HepG2 (cell line): ENCODE results near the gene ARIH1. TPM values are rescaled to one million over a fixed set of nuclear protein-coding genes. Genes with fewer than 3 reads are reported as not detected.
"Not testable (repeated sequence)": the region's sequence is repeated elsewhere in the genome, so short reads cannot be mapped to it uniquely, and the experiment has no call there.

Experiments used
- ATAC-seq: fragments of 200-7000 bp; cut with Tn5 transposase; 3 replicates; pipeline ENCODE4 v1.9.1; 2020; ENCODE audit warnings: mild to moderate bottlenecking, moderate library complexity
- BruUV-seq: library from RNA; stranded (reverse); fragments of 400-500 nt; replicated peaks from 2 replicates; lab custom pipeline; 2021; lab: Mats Ljungman, UMichigan
- CTCF ChIA-PET: fragments of 300-600 bp; formaldehyde crosslinking; extraction: SDS; loops from one replicate; lab custom pipeline; 2021; ENCODE audit warnings: low total read pairs, inconsistent platforms, low intra/inter-chr PET ratio; lab: Yijun Ruan, JAX
- POLR2A ChIA-PET: fragments of 350-600 bp; sonication (Branson Sonifier 250); formaldehyde crosslinking; loops from one replicate; lab custom pipeline; 2020; ENCODE audit warnings: antibody characterized with exemption, inconsistent platforms; lab: Yijun Ruan, JAX
- DNase-seq: peaks from one replicate; pipeline ENCODE4 v3.0.0-alpha.2; 2015; ENCODE audit warnings: low spot score
- FAIRE-seq: peaks from 3 replicates; lab custom pipeline; 2011; peaks lifted over from hg19 to GRCh38; lab: Jason Lieb, UNC
- H2AFZ ChIP-seq: one replicate; pipeline ENCODE4 v1.6.1; 2011; ENCODE audit warnings: low read length, inconsistent platforms
- H3K27ac ChIP-seq: fragments of 300-600 bp; 3 replicates; pipeline ENCODE4 v1.8.0; 2011; ENCODE audit warnings: mixed run types, mild to moderate bottlenecking, mixed read lengths, low read length, inconsistent platforms; ENCODE audit not compliant: insufficient read depth; ENCODE audit errors: extremely low read length
- H3K27me3 ChIP-seq, 2 experiments: fragments of 200-600 bp in 1 of 2; 2 replicates in 1 of 2; 3 replicates in 1 of 2; pipeline versions ENCODE4 v1.6.0 to v1.8.0; 2011; ENCODE audit warnings: low read length in 2 of 2, mild to moderate bottlenecking in 2 of 2, moderate library complexity in 2 of 2, inconsistent platforms in 1 of 2; ENCODE audit not compliant: insufficient read depth in 2 of 2, control insufficient read depth in 1 of 2
- H3K36me3 ChIP-seq, 2 experiments: fragments of 200-600 bp in 1 of 2; replicated peaks in 1 of 2; 2 replicates in 1 of 2; 3 replicates in 1 of 2; pipeline versions ENCODE4 v1.5.1 to v1.8.0; 2011; ENCODE audit warnings: low read length in 2 of 2, inconsistent platforms in 1 of 2; ENCODE audit not compliant: insufficient read depth in 2 of 2, control insufficient read depth in 1 of 2
- H3K4me1 ChIP-seq: 2 replicates; pipeline ENCODE4 v1.5.1; 2012; ENCODE audit warnings: low read length, inconsistent platforms; ENCODE audit not compliant: insufficient read depth
- H3K4me2 ChIP-seq: 2 replicates; pipeline ENCODE4 v1.6.0; 2011; ENCODE audit warnings: low read depth, low read length, inconsistent platforms
- H3K4me3 ChIP-seq, 3 experiments: fragments of 200-600 bp in 1 of 3; sonication (generic), shearing (Covaris generic) in 1 of 3; replicated peaks in 1 of 3; 2 replicates each; pipeline ENCODE4 v1.5.1; 2011 to 2016; ENCODE audit warnings: low read length in 3 of 3, inconsistent platforms in 2 of 3, low read depth in 2 of 3, mild to moderate bottlenecking in 2 of 3, control low read depth in 1 of 3, mixed read lengths in 1 of 3; ENCODE audit not compliant: insufficient read depth in 1 of 3
- H3K79me2 ChIP-seq: one replicate; pipeline ENCODE4 v1.6.1; 2011; ENCODE audit warnings: low read length, inconsistent platforms; ENCODE audit not compliant: insufficient read depth
- H3K9ac ChIP-seq: 2 replicates; pipeline ENCODE4 v1.6.0; 2011; ENCODE audit warnings: mild to moderate bottlenecking, low read depth, low read length, inconsistent platforms; ENCODE audit not compliant: insufficient read depth
- H3K9me3 ChIP-seq: 2 replicates; pipeline ENCODE4 v1.5.1; 2012; ENCODE audit warnings: mild to moderate bottlenecking, low read length
- H4K20me1 ChIP-seq: 2 replicates; pipeline ENCODE4 v1.6.0; 2011; ENCODE audit warnings: inconsistent platforms, mild to moderate bottlenecking, low read length, moderate library complexity; ENCODE audit not compliant: insufficient read depth
- KDM3A ChIP-seq: IDR thresholded peaks from 2 replicates; pipeline ENCODE4 v1.6.1; 2018; ENCODE audit warnings: low read depth, missing compliant biosample characterization
- RELA ChIP-seq: sonication (generic); formaldehyde crosslinking; IDR thresholded peaks from 2 replicates; pipeline ENCODE4 v1.4.0; 2020; ENCODE audit warnings: missing genetic modification reagents
- ZMYM3 ChIP-seq: sonication (generic); formaldehyde crosslinking; IDR thresholded peaks from 2 replicates; pipeline ENCODE4 v1.5.1; 2020; ENCODE audit warnings: mild to moderate bottlenecking, missing genetic modification reagents
- ZNF629 ChIP-seq: sonication (generic); formaldehyde crosslinking; conservative IDR thresholded peaks from 2 replicates; pipeline ENCODE4 v1.5.0; 2020; ENCODE audit warnings: missing genetic modification reagents
- ZNF639 ChIP-seq: conservative IDR thresholded peaks from 2 replicates; pipeline ENCODE4 v1.6.1; 2018; ENCODE audit warnings: missing genetic modification reagents
- WGBS: methylation state at CpG from one replicate; pipeline ENCODE4 v1.1.6; 2017; ENCODE audit warnings: low lambda C conversion rate; 5-methylcytosine and 5-hydroxymethylcytosine counted together
- in situ Hi-C: cut with HindIII; loops from 2 replicates; pipeline ENCODE4 v1.10.0; 2017; ENCODE audit warnings: low pct_unique_long_range_greater_than_20kb; ENCODE audit not compliant: extremely low pct_ligation_motif_present
- intact Hi-C: fragments of 100-400 bp; cut with micrococcal nuclease; formaldehyde crosslinking; loops from one replicate; pipeline ENCODE4 v1.10.0; 2022; ENCODE audit not compliant: unreplicated experiment
- polyA plus RNA-seq, 8 experiments: library from polyadenylated mRNA; depleted of rRNA in 3 of 8; stranded (reverse) in 7 of 8; unstranded in 1 of 8; fragments of >200 nt; fragmentation: Illumina TruSeq in 4 of 8; extraction: Trizol in 4 of 8; gene quantifications; 2 replicates each; pipeline versions ENCODE4 v1.2.1 to v1.2.3, GENCODE V29; 2011 to 2016; ENCODE audit warnings: low read depth in 4 of 8, missing spikeins in 1 of 8, mixed read lengths in 1 of 8; ENCODE audit not compliant: insufficient read depth in 1 of 8
- total RNA-seq, 5 experiments: library from RNA; depleted of rRNA; stranded (reverse); fragments of >200 nt; fragmentation: Illumina TruSeq; extraction: Trizol; gene quantifications; 2 replicates each; pipeline ENCODE4 v1.2.3, GENCODE V29; 2016; ENCODE audit warnings: low read depth in 1 of 5

ARIH1 gene
- total and polyA plus RNA-seq, 2 of the 13 experiments (the other 11 are each of a cell fraction or from before 2014, with no cell fraction given): 38.8 to 59.8 TPM

GRCh38 chr15:72609862-72610261 is 135.7 kb downstream of the ARIH1 start:
- H3K27me3 ChIP-seq: no peaks in the 10 kb centered on the region; a peak in 1 of 5 replicates
- peak; percentile 20; the same call in 1 of the 3 replicates for ATAC-seq
- CTCF ChIA-PET: no interaction called here
- no peak overlapping the region for H2AFZ ChIP-seq
- POLR2A ChIA-PET: no interaction called here
- no peak for TF ChIP-seq ZNF639 (CRISPR knock-in tag)
- no peak for TF ChIP-seq KDM3A (CRISPR knock-in tag)
- no peak for TF ChIP-seq RELA
- TF ChIP-seq ZMYM3 (CRISPR knock-in tag): peak; percentile 75
- TF ChIP-seq ZNF629: peak; percentile 80
- TF ChIP-seq, all 625 proteins: peak for 2
- BruUV-seq: no TSS peak
- FAIRE-seq: no peak
- Histone ChIP-seq H3K9ac (no peak overlapping the region), H3K4me3 (no peak overlapping the region), H3K36me3 (no peaks in the 10 kb centered on the region), H4K20me1 (no peaks in the 10 kb centered on the region), H3K4me1 (peaks cover 22% of the 10 kb centered on the region), H3K9me3 (no peaks in the 10 kb centered on the region), H3K27ac (no peak overlapping the region), H3K79me2 (no peaks in the 10 kb centered on the region), H3K4me2 (no peak overlapping the region)
- intact Hi-C loops (no loop called here), in situ Hi-C loops (loop anchor here (10.0 kb wide), 1 partner anchor 75 kb away; the partner anchor contains the start of genes BBS4 and HIGD2B)
- DNase-seq: no peak
- 36% methylated on average over 4 of the region's 8 CpGs for WGBS

DNA sequence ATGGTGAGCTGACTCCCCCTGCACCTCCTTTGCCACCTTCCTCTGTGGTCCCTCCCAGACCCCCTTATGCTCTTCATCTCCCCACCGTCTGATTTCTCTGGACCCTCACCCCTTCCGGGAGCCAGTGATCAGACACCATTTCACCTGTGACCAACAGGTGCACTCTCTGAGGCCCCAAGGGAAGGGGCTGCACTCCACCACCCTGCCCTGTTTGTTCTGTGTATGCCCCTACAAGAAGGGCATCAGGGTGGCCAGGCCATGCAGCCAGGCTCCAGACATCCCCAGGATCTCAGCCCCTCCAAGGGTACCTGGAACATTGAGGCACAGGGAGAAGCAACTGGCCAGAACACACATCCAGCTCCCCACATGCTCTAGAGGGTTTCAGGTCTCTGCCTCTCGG is 138.2 kb downstream of the ARIH1 start:
- in situ Hi-C loops, ATAC-seq, H3K27me3 ChIP-seq, H3K36me3 ChIP-seq, CTCF ChIA-PET, H3K4me3 ChIP-seq, H4K20me1 ChIP-seq, DNase-seq, POLR2A ChIA-PET, H3K4me2 ChIP-seq, BruUV-seq, FAIRE-seq, H3K79me2 ChIP-seq, intact Hi-C loops, H3K9me3 ChIP-seq, H3K27ac ChIP-seq, H3K9ac ChIP-seq, H2AFZ ChIP-seq: not testable (repeated sequence)
- H3K4me1 ChIP-seq: peaks cover 39% of the 10 kb centered on the region
- 54% methylated on average over 2 of the region's 3 CpGs for WGBS
